Neutrophil (primary cell): Measurements from ENCODE around the gene CREB3L2.

Experiments used
- H3K27ac ChIP-seq: fragments of 200-600 bp; sonication (generic); 2 replicates; pipeline ENCODE4 v1.5.1; 2016; ENCODE audit warnings: mild to moderate bottlenecking, moderate library complexity
- H3K27me3 ChIP-seq: fragments of 200-600 bp; sonication (generic); 2 replicates; pipeline ENCODE4 v1.6.0; 2016; ENCODE audit warnings: mild to moderate bottlenecking
- H3K36me3 ChIP-seq: fragments of 200-600 bp; sonication (generic); 2 replicates; pipeline ENCODE4 v1.5.1; 2017
- H3K4me1 ChIP-seq, 2 experiments: fragments of 200-600 bp in 1 of 2; sonication (generic) in 1 of 2; 1 replicate in 1 of 2; 2 replicates in 1 of 2; pipeline versions ENCODE4 v1.5.1 to v1.6.1; 2013 to 2016; ENCODE audit warnings: low read depth in 1 of 2, low read length in 1 of 2, mild to moderate bottlenecking in 1 of 2, moderate library complexity in 1 of 2; ENCODE audit not compliant: control insufficient read depth in 1 of 2, insufficient read depth in 1 of 2
- H3K4me3 ChIP-seq, 2 experiments: fragments of 200-600 bp in 1 of 2; sonication (generic) in 1 of 2; 1 replicate in 1 of 2; 2 replicates in 1 of 2; pipeline ENCODE4 v1.5.1; 2013 to 2016; ENCODE audit warnings: low read depth in 1 of 2, low read length in 1 of 2, mild to moderate bottlenecking in 1 of 2, moderate library complexity in 1 of 2
- H3K9me3 ChIP-seq: fragments of 200-600 bp; sonication (generic); 2 replicates; pipeline ENCODE4 v1.5.1; 2016
- CTCF ChIP-seq: fragments of 200-600 bp; sonication (generic); IDR thresholded peaks from 2 replicates; pipeline ENCODE4 v1.5.1; 2016; ENCODE audit warnings: antibody characterized with exemption

CREB3L2 gene

GRCh38 chr7:137946011-137946410 is 55.9 kb downstream of the CREB3L2 start:
- Histone ChIP-seq H3K4me1 (no peaks in the 10 kb centered on the region), H3K27me3 (no peaks in the 10 kb centered on the region), H3K9me3 (no peaks in the 10 kb centered on the region), H3K36me3 (no peaks in the 10 kb centered on the region), H3K27ac (no peak overlapping the region), H3K4me3 (no peak overlapping the region)
- no peak for TF ChIP-seq CTCF

DNA sequence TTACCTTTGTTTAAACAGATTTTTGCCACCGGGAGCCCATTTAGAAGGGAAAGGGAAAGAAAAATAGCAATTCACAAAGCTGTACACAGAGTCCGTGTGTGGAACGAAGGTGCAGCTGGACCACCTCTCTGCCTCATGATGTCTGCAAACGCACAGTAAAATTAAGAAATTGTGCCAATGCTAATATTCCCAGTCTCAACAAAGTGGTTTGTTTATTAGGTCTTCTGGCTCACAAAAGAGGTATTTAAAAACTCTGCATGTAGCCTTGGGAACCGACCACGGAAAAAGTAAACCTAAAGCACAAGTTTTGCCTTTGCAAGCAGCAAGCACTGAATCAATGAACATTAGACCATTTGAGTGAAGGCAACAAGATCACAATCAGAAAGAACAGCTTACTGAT is 57.7 kb downstream of the CREB3L2 start:
- H3K36me3 ChIP-seq: no peaks in the 10 kb centered on the region
- TF ChIP-seq CTCF: no peak
- H3K4me1 ChIP-seq: no peaks in the 10 kb centered on the region
- H3K9me3 ChIP-seq: no peaks in the 10 kb centered on the region
- no peak overlapping the region for H3K27ac ChIP-seq
- no peaks in the 10 kb centered on the region for H3K27me3 ChIP-seq
- no peak overlapping the region for H3K4me3 ChIP-seq

GRCh38 chr7:137943132-137943551 is 58.7 kb downstream of the CREB3L2 start:
- no peak overlapping the region for H3K27ac ChIP-seq
- TF ChIP-seq CTCF: no peak

GRCh38 chr7:137942484-137943115 is 59.3 kb downstream of the CREB3L2 start:
- no peaks in the 10 kb centered on the region for H3K36me3 ChIP-seq

More at GRCh38 chr7:137943132-137943551, 58.7 kb downstream of the CREB3L2 start:
- H3K4me3 ChIP-seq: no peak overlapping the region
- no peaks in the 10 kb centered on the region for H3K27me3 ChIP-seq
- no peaks in the 10 kb centered on the region for H3K36me3 ChIP-seq
- no peaks in the 10 kb centered on the region for H3K4me1 ChIP-seq
- no peaks in the 10 kb centered on the region for H3K9me3 ChIP-seq

DNA sequence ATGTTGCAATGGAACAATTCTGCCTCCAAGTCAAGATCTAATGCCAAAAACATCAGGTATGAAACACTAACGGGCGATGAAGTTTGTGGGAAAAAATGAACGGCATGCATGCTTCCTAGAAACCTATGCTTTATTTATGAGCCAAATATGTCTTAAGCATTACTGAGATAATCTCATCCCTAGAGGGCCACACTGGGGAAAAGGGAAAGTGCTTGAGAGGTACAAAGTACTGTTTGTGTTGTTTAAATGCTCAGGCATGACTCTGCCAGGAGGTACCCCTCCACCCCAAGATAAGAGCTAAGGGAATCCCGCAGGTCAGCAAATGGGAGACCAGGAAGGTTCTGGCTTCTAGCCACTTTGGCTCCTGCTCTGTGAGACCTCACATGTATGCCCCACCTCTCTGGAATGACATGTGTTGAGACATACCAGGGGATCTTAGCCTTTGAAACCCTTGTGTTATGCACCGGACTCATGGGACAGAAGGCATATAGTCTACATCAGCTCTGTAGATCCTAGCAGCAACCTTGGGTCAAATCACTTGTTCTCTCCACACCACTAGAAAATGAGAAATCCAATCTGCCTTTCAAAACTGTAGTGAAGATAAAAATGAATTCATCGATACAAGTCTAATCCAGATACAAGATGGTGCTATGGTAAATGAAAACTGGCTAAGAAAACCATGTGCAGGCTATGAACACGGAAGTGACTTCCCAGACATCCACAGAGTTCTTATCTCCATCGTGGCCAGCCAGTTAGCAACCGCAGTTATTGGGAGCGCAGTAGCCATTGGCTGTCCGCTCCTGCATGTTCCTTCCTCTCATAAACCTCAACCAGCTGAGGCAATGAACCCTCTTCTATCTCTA is 61.0 kb downstream of the CREB3L2 start:
- no peaks in the 10 kb centered on the region for H3K27me3 ChIP-seq
- no peak overlapping the region for H3K27ac ChIP-seq
- peaks cover 8 to 13% of the 10 kb centered on the region in 2 experiments for H3K4me1 ChIP-seq
- H3K36me3 ChIP-seq: no peaks in the 10 kb centered on the region
- H3K4me3 ChIP-seq: no peak overlapping the region
- TF ChIP-seq CTCF: no peak
- no peaks in the 10 kb centered on the region for H3K9me3 ChIP-seq

More at GRCh38 chr7:137942484-137943115, 59.3 kb downstream of the CREB3L2 start:
- Histone ChIP-seq H3K9me3 (no peaks in the 10 kb centered on the region), H3K4me1 (no peaks in the 10 kb centered on the region), H3K4me3 (no peak overlapping the region), H3K27me3 (no peaks in the 10 kb centered on the region), H3K27ac (no peak overlapping the region)
- TF ChIP-seq CTCF: no peak
